Uterus (tissue), 4 donors: ENCODE measurements around the gene METAP1D. TPM values are rescaled to one million over a fixed set of nuclear protein-coding genes. Genes with fewer than 3 reads are reported as not detected.

ENCODE experiments used
- DNase-seq, 2 donors: peaks; one replicate each; pipeline ENCODE4 v3.0.0-alpha.2; 2019 to 2020
- H3K27ac ChIP-seq, 2 donors: fragments of 200-600 bp; sonication (generic); 1 replicate in 1 of 2; 2 replicates in 1 of 2; pipeline ENCODE4 v1.5.1; 2016 to 2018
- H3K27me3 ChIP-seq, 2 donors: fragments of 200-600 bp; sonication (generic); one replicate each; pipeline ENCODE4 v1.5.1; 2018 to 2019; ENCODE audit warnings: control low read depth in 1 of 2
- H3K36me3 ChIP-seq, 2 donors: fragments of 200-600 bp; sonication (generic); one replicate each; pipeline ENCODE4 v1.5.1; 2019; ENCODE audit warnings: control low read depth in 1 of 2
- H3K4me1 ChIP-seq, 2 donors: fragments of 200-600 bp; sonication (generic); one replicate each; pipeline ENCODE4 v1.5.1; 2018 to 2019; ENCODE audit warnings: control low read depth in 1 of 2
- H3K4me3 ChIP-seq, 2 donors: fragments of 200-600 bp; sonication (generic); 1 replicate in 1 of 2; 2 replicates in 1 of 2; pipeline ENCODE4 v1.5.1; 2018 to 2019; ENCODE audit warnings: mild to moderate bottlenecking in 1 of 2
- H3K9me3 ChIP-seq, 2 donors: fragments of 200-600 bp; sonication (generic); one replicate each; pipeline ENCODE4 v1.5.1; 2019; ENCODE audit warnings: control low read depth in 1 of 2
- CTCF ChIP-seq, 4 experiments: fragments of 200-600 bp in 2 of 4; fragments of 450-650 bp in 2 of 4; sonication (generic) in 2 of 4; IDR thresholded peaks; one replicate each; pipeline ENCODE4 v1.5.1; 2016 to 2019; ENCODE audit warnings: antibody characterized with exemption in 4 of 4, mild to moderate bottlenecking in 2 of 4, moderate library complexity in 1 of 4
- POLR2A ChIP-seq, 2 donors: fragments of 450-650 bp; IDR thresholded peaks; one replicate each; pipeline ENCODE4 v1.6.1; 2016; ENCODE audit warnings: antibody characterized with exemption in 2 of 2, mild to moderate bottlenecking in 1 of 2, moderate library complexity in 1 of 2
- intact Hi-C: fragments of 100-400 bp; cut with DNase I; formaldehyde crosslinking; loops from one replicate; pipeline ENCODE4 v1.15.1; 2023; ENCODE audit warnings: low total_unique reads
- total RNA-seq, 4 donors: library from RNA; depleted of rRNA in 3 of 4; stranded (reverse); fragments of >200 nt in 3 of 4; gene quantifications; one replicate each; pipeline versions ENCODE4 v1.1.0 to v1.2.4, GENCODE V29; 2014 to 2023
- donor health status: DM: yes; HTN: yes; CAD: no.

Gene METAP1D
- total RNA-seq, 4 donors from 2014 or later = 7.9 to 38.2 (median 15.8) TPM

- intact Hi-C loops = no loop called here
- no peak for DNase-seq
- Histone ChIP-seq H3K4me3 (no peak overlapping the region), H3K36me3 (no peaks in the 10 kb centered on the region), H3K27me3 (peaks cover 84 to 100% of the 10 kb centered on the region in 2 donors), H3K4me1 (peaks cover 0 to 20% of the 10 kb centered on the region in 2 donors), H3K27ac (no peak overlapping the region), H3K9me3 (no peaks in the 10 kb centered on the region)
- TF ChIP-seq CTCF (IDR thresholded peaks at IDR 0.05) (no peak), POLR2A (IDR thresholded peaks at IDR 0.05) (no peak)
Observed at GRCh38 chr2:172093416-172094293, 93.9 kb downstream of the METAP1D start.

GRCh38 chr2:172094294-172095145 is 94.8 kb downstream of the METAP1D start:
- intact Hi-C loops = no loop called here
- TF ChIP-seq POLR2A (IDR thresholded peaks at IDR 0.05) = no peak
- TF ChIP-seq CTCF (IDR thresholded peaks at IDR 0.05) = no peak
- Histone ChIP-seq H3K27me3 (peaks cover 88 to 98% of the 10 kb centered on the region in 2 donors), H3K9me3 (no peaks in the 10 kb centered on the region), H3K4me3 (peak overlapping the region in 1 of 2 donors; percentile 25), H3K4me1 (peaks cover 0 to 20% of the 10 kb centered on the region in 2 donors), H3K27ac (no peak overlapping the region), H3K36me3 (no peaks in the 10 kb centered on the region)
- no peak for DNase-seq

- peaks cover 0 to 20% of the 10 kb centered on the region in 2 donors for H3K4me1 ChIP-seq
- H3K27ac ChIP-seq = no peak overlapping the region
- peaks cover 90 to 98% of the 10 kb centered on the region in 2 donors for H3K27me3 ChIP-seq
- peak in 1 of 2 donors; percentile 38 for DNase-seq
- TF ChIP-seq CTCF (IDR thresholded peaks at IDR 0.05) = no peak
- TF ChIP-seq POLR2A (IDR thresholded peaks at IDR 0.05) = no peak
- peak overlapping the region in 1 of 2 donors; percentile 25 for H3K4me3 ChIP-seq
- no peaks in the 10 kb centered on the region for H3K36me3 ChIP-seq
- H3K9me3 ChIP-seq = no peaks in the 10 kb centered on the region
- intact Hi-C loops = no loop called here
Observed at GRCh38 chr2:172095146-172095904, 95.6 kb downstream of the METAP1D start.

- intact Hi-C loops = no loop called here
- Histone ChIP-seq H3K27me3 (peaks cover 90 to 95% of the 10 kb centered on the region in 2 donors), H3K9me3 (no peaks in the 10 kb centered on the region), H3K4me1 (peaks cover 0 to 20% of the 10 kb centered on the region in 2 donors), H3K4me3 (no peak overlapping the region), H3K36me3 (no peaks in the 10 kb centered on the region), H3K27ac (no peak overlapping the region)
- no peak for TF ChIP-seq POLR2A (IDR thresholded peaks at IDR 0.05)
- no peak for TF ChIP-seq CTCF (IDR thresholded peaks at IDR 0.05)
- no peak for DNase-seq
Observed at GRCh38 chr2:172095905-172096625, 96.3 kb downstream of the METAP1D start.
